SIG-M5 (cell line): ENCODE data around the gene ZNF385B.
"Not testable (repeated sequence)": the region's sequence is repeated elsewhere in the genome, so short reads cannot be mapped to it uniquely, and the experiment has no call there.

Experiments
- DNase-seq: peaks from one replicate; lab custom pipeline; 2025; lab: John Stamatoyannopoulos, UW

The ZNF385B gene

GRCh38 chr2:179802051-179802882 is 59.1 kb downstream of the ZNF385B start:
- no peak for DNase-seq

- no peak for DNase-seq
Measured at GRCh38 chr2:179800776-179801175, 60.6 kb downstream of the ZNF385B start.

GRCh38 chr2:179796213-179797007 is 65.0 kb downstream of the ZNF385B start:
- DNase-seq: no peak

GRCh38 chr2:179793902-179794301 is 67.5 kb downstream of the ZNF385B start:
- DNase-seq: no peak

GRCh38 chr2:179793238-179793637 is 68.2 kb downstream of the ZNF385B start:
- DNase-seq: no peak

GRCh38 chr2:179790235-179791217 is 70.9 kb downstream of the ZNF385B start:
- no peak for DNase-seq

GRCh38 chr2:179788104-179788503 is 73.3 kb downstream of the ZNF385B start:
- DNase-seq: no peak

GRCh38 chr2:179787601-179788000 is 73.8 kb downstream of the ZNF385B start:
- DNase-seq: no peak

- DNase-seq: no peak
Measured at GRCh38 chr2:179785902-179786301, 75.5 kb downstream of the ZNF385B start.

- not testable (repeated sequence) for DNase-seq
Measured at GRCh38 chr2:179782346-179782745, 79.1 kb downstream of the ZNF385B start.

GRCh38 chr2:179773986-179774385 is 87.4 kb downstream of the ZNF385B start:
- no peak for DNase-seq

- no peak for DNase-seq
Measured at GRCh38 chr2:179772346-179772745, 89.1 kb downstream of the ZNF385B start.

- no peak for DNase-seq
Measured at GRCh38 chr2:179771791-179772190, 89.6 kb downstream of the ZNF385B start.

GRCh38 chr2:179770029-179770428 is 91.4 kb downstream of the ZNF385B start:
- DNase-seq: no peak

- DNase-seq: no peak
Measured at GRCh38 chr2:179769323-179769722, 92.1 kb downstream of the ZNF385B start.

GRCh38 chr2:179768765-179769164 is 92.6 kb downstream of the ZNF385B start:
- DNase-seq: no peak

GRCh38 chr2:179765666-179766065 is 95.7 kb downstream of the ZNF385B start:
- DNase-seq: no peak

- no peak for DNase-seq
Measured at GRCh38 chr2:179764710-179765109, 96.7 kb downstream of the ZNF385B start.

GRCh38 chr2:179758636-179759035 is 102.8 kb downstream of the ZNF385B start:
- no peak for DNase-seq

- DNase-seq: no peak
Measured at GRCh38 chr2:179751163-179751809, 110.1 kb downstream of the ZNF385B start.

- DNase-seq: no peak
Measured at GRCh38 chr2:179749210-179749609, 112.2 kb downstream of the ZNF385B start.
